Stimulated activated memory B cell treated with anti-CD40 and anti-IgM and Interleukin-4, amounts not matched to agents 10 μg/mL and 1 μg/mL and 100 μg/mL, for 72 hours (primary cell): ENCODE data around the gene RNU6-7.

Experiments used
- ATAC-seq: fragments of 150-1000 bp; cut with Tn5 transposase; 2 replicates; pipeline ENCODE4 v1.10.0; 2021
- H3K27ac Mint-ChIP-seq: one replicate; pipeline ENCODE4 v1.8.0; 2022; ENCODE audit warnings: mild to moderate bottlenecking, mixed read lengths
- H3K27me3 Mint-ChIP-seq: one replicate; pipeline ENCODE4 v1.8.0; 2022; ENCODE audit warnings: mixed read lengths
- H3K36me3 Mint-ChIP-seq: one replicate; pipeline ENCODE4 v1.8.0; 2022; ENCODE audit warnings: mixed read lengths
- H3K4me1 Mint-ChIP-seq: one replicate; pipeline ENCODE4 v1.8.0; 2022; ENCODE audit warnings: mixed read lengths
- H3K4me3 Mint-ChIP-seq: one replicate; pipeline ENCODE4 v1.8.0; 2022; ENCODE audit warnings: mild to moderate bottlenecking, moderate library complexity, mixed read lengths
- H3K9me3 Mint-ChIP-seq: one replicate; pipeline ENCODE4 v1.8.0; 2022; ENCODE audit warnings: mixed read lengths

Gene RNU6-7

GRCh38 chr14:32225378-32225920 lies 23.6 kb downstream of the RNU6-7 start:
- no peak overlapping the region for H3K4me3 Mint-ChIP-seq
- H3K9me3 Mint-ChIP-seq = no peaks in the 10 kb centered on the region
- peaks cover 7% of the 10 kb centered on the region for H3K4me1 Mint-ChIP-seq
- H3K36me3 Mint-ChIP-seq = no peaks in the 10 kb centered on the region
- H3K27ac Mint-ChIP-seq = peak overlapping the region; percentile 1
- H3K27me3 Mint-ChIP-seq = no peaks in the 10 kb centered on the region
- ATAC-seq = no peak

DNA sequence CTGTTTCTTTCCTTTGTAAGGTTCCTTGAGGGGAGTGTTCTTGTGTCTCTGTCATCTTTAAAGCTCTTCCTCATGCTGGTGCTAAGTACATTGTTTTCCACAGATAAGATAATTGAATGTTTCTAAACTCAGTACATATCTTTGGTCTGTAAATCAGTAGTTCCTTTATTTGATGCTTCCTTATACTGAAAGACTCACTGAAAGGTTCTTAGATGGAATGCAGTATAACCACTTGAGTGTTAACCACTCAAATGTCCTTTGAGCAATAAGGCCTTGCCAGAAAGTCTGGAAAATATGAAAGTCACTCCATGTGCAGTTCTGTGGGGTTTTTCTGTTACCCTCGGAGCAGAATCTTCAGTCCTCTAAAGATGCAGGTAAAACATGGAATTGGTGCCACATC lies 24.2 kb downstream of the RNU6-7 start:
- no peak for ATAC-seq
- Mint-ChIP-seq H3K36me3 (no peaks in the 10 kb centered on the region), H3K4me1 (peaks cover 7% of the 10 kb centered on the region), H3K27ac (peak overlapping the region; percentile 1), H3K9me3 (no peaks in the 10 kb centered on the region), H3K27me3 (no peaks in the 10 kb centered on the region), H3K4me3 (no peak overlapping the region)

DNA sequence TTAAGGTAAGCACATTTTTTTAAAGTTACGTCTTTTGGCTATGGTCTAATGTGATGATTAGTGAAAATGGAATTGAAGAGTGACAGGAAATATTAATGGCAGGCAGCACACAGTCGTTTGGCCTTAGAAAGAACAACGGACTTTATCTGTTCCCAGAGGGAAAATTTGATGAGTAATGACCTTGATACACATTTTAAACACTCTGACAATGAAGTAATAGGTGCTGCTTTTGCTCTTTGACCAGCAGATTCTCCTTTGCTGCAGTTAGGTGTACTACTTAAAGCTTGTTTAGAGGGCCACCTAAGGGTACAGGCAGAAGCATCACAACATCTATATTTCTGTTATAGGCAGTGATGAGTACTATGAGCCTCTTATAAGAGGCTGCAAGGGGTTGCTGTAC lies 28.3 kb downstream of the RNU6-7 start:
- Mint-ChIP-seq H3K4me3 (no peak overlapping the region), H3K27me3 (no peaks in the 10 kb centered on the region), H3K4me1 (peaks cover 3% of the 10 kb centered on the region), H3K36me3 (no peaks in the 10 kb centered on the region), H3K27ac (no peak overlapping the region), H3K9me3 (no peaks in the 10 kb centered on the region)
- ATAC-seq = no peak

DNA sequence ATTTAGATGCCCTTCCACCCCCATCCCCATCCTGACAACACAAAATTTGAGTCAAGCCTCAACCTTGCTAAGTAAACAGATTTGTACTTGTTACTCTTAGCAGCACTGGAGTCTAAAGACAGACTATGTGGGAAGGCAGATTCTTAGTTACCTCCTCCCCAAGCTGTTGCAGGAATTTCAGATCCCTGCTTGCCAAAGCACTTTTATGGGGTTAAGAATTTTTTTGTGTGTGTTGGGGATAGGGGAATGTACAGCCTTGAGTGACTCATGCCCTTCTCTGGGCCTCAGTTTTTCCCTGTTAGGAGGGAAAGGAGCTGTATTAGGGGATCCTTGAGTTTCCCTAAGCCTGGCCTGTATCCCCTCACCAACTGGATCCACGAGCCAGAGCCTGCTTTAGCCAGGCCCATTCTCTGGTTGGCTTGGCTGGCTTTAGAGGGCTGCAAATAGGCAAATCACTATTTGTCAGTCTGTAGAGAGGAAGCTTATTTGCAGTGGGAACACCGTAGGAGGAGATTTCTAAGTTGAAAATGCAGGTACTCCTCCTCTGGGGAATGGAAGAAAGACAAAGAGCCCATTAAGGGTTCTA lies 28.9 kb downstream of the RNU6-7 start:
- H3K27me3 Mint-ChIP-seq = no peaks in the 10 kb centered on the region
- H3K4me3 Mint-ChIP-seq = no peak overlapping the region
- no peaks in the 10 kb centered on the region for H3K4me1 Mint-ChIP-seq
- ATAC-seq = no peak
- H3K36me3 Mint-ChIP-seq = no peaks in the 10 kb centered on the region
- H3K9me3 Mint-ChIP-seq = no peaks in the 10 kb centered on the region
- H3K27ac Mint-ChIP-seq = no peak overlapping the region

DNA sequence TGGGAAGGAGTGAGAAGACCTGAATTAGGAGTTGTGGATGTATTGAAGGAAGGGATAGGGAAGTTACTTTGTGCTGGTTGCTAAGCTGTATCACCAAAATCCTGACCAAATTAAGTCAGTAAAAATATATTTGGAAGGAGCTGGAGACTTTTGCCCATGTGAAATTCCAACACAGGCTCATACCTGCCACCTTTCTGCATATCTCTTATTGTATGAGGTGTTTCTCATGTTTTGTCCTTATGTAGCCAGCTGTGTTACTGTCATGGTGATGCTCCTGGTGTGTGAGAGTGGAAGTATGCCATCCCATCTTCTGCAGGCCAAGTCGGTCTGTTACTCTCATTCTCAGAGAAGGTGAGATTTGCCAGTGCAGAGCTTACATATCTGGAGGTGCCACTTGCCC lies 30.6 kb downstream of the RNU6-7 start:
- Mint-ChIP-seq H3K4me1 (no peaks in the 10 kb centered on the region), H3K36me3 (peaks cover 2% of the 10 kb centered on the region), H3K4me3 (no peak overlapping the region), H3K27ac (no peak overlapping the region), H3K27me3 (no peaks in the 10 kb centered on the region), H3K9me3 (no peaks in the 10 kb centered on the region)
- ATAC-seq = no peak

DNA sequence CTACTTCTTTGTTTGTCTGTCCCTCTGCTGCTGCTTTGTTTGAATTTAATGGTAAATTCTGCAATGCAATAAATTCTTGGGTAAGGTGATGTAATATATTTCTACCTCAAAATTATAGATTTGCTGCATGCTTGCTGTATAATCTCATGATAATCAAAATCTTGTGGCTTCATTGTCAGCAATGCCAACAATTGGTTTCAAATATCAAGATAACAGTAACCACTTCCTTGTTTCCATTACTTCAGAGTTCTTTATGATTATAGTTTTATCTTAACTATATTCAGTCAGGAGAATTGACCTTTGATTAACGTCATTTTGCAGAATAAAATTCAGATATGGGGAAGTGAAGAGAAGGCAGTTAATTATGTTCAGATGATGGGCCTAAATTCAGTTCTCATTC lies 31.4 kb downstream of the RNU6-7 start:
- H3K4me1 Mint-ChIP-seq = no peaks in the 10 kb centered on the region
- H3K27me3 Mint-ChIP-seq = no peaks in the 10 kb centered on the region
- no peaks in the 10 kb centered on the region for H3K9me3 Mint-ChIP-seq
- peaks cover 4% of the 10 kb centered on the region for H3K36me3 Mint-ChIP-seq
- H3K4me3 Mint-ChIP-seq = no peak overlapping the region
- ATAC-seq = no peak
- no peak overlapping the region for H3K27ac Mint-ChIP-seq

GRCh38 chr14:32244404-32244803 lies 42.6 kb downstream of the RNU6-7 start:
- peaks cover under 1% of the 10 kb centered on the region for H3K36me3 Mint-ChIP-seq
- no peak overlapping the region for H3K27ac Mint-ChIP-seq
- no peak for ATAC-seq
- H3K27me3 Mint-ChIP-seq = no peaks in the 10 kb centered on the region
- H3K4me3 Mint-ChIP-seq = no peak overlapping the region
- no peaks in the 10 kb centered on the region for H3K4me1 Mint-ChIP-seq
- H3K9me3 Mint-ChIP-seq = no peaks in the 10 kb centered on the region

- Mint-ChIP-seq H3K4me3 (no peak overlapping the region), H3K36me3 (no peaks in the 10 kb centered on the region), H3K27ac (no peak overlapping the region), H3K27me3 (no peaks in the 10 kb centered on the region), H3K9me3 (no peaks in the 10 kb centered on the region), H3K4me1 (no peaks in the 10 kb centered on the region)
- ATAC-seq = no peak
These were observed 44.9 kb downstream of the RNU6-7 start for GRCh38 chr14:32246751-32247150.

- no peaks in the 10 kb centered on the region for H3K27me3 Mint-ChIP-seq
- no peak overlapping the region for H3K4me3 Mint-ChIP-seq
- H3K9me3 Mint-ChIP-seq = no peaks in the 10 kb centered on the region
- no peaks in the 10 kb centered on the region for H3K4me1 Mint-ChIP-seq
- no peak overlapping the region for H3K27ac Mint-ChIP-seq
- no peaks in the 10 kb centered on the region for H3K36me3 Mint-ChIP-seq
- ATAC-seq = no peak
These were observed 47.5 kb downstream of the RNU6-7 start for GRCh38 chr14:32249371-32249770.

DNA sequence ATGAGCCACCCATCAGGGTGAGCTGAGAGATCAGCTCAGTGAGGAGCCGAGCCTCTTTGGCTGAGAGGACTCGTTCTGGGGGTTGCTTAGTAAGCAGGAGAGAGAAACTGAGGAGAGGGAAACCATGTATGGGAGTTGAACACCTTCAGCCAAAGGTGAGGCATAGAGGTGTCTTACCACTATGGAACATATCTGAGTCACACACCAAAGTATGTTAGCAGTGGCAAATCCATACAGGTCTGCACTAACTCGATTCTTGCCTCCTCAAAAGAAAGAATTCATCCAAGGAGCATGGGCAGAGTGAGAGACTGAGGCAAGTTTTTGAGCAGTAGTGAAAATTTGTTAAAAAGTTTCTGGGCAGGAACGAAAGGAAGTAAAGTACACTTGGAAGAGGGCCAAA lies 47.9 kb downstream of the RNU6-7 start:
- Mint-ChIP-seq H3K36me3 (no peaks in the 10 kb centered on the region), H3K27me3 (no peaks in the 10 kb centered on the region), H3K4me3 (no peak overlapping the region), H3K9me3 (no peaks in the 10 kb centered on the region), H3K27ac (no peak overlapping the region), H3K4me1 (no peaks in the 10 kb centered on the region)
- no peak for ATAC-seq

GRCh38 chr14:32250681-32251080 lies 48.8 kb downstream of the RNU6-7 start:
- Mint-ChIP-seq H3K4me1 (no peaks in the 10 kb centered on the region), H3K36me3 (no peaks in the 10 kb centered on the region), H3K27ac (no peak overlapping the region), H3K27me3 (no peaks in the 10 kb centered on the region), H3K4me3 (no peak overlapping the region), H3K9me3 (no peaks in the 10 kb centered on the region)
- ATAC-seq = no peak

- H3K27ac Mint-ChIP-seq = no peak overlapping the region
These were observed 49.7 kb downstream of the RNU6-7 start for GRCh38 chr14:32251530-32251929.

More at GRCh38 chr14:32251530-32251929, 49.7 kb downstream of the RNU6-7 start:
- ATAC-seq = no peak
- Mint-ChIP-seq H3K4me3 (no peak overlapping the region), H3K9me3 (no peaks in the 10 kb centered on the region), H3K4me1 (no peaks in the 10 kb centered on the region), H3K36me3 (no peaks in the 10 kb centered on the region), H3K27me3 (no peaks in the 10 kb centered on the region)
